T follicular helper cell (primary cell): Measurements from ENCODE around the gene BEX4.

ENCODE experiments used
- DNase-seq: peaks from one replicate; pipeline ENCODE4 v3.0.0-alpha.2; 2020; ENCODE audit warnings: low read depth

The BEX4 gene

GRCh38 chrX:103236296-103236695, 21.4 kb downstream of the BEX4 start:
- no peak for DNase-seq

DNA sequence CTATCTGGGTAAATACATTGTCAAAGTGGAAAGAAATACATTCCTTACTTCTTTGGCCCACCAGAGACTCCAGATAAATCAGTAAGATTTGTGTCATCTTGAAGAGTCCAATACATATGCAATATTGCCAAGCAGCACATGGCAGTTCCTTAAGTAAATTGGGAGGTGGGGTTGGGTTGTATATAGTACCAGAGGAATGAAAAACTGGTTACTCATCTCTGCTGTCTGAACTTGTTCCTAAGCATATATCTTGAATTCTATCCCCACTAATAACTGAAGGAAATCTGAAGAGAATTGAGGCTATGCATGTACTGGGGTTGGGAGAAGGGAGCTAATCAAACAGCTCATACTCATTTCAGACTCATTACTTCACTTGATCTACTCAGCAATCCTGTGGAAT, 25.2 kb downstream of the BEX4 start:
- DNase-seq = no peak

- no peak for DNase-seq
Measured at GRCh38 chrX:103248553-103248952, 33.6 kb downstream of the BEX4 start.

DNA sequence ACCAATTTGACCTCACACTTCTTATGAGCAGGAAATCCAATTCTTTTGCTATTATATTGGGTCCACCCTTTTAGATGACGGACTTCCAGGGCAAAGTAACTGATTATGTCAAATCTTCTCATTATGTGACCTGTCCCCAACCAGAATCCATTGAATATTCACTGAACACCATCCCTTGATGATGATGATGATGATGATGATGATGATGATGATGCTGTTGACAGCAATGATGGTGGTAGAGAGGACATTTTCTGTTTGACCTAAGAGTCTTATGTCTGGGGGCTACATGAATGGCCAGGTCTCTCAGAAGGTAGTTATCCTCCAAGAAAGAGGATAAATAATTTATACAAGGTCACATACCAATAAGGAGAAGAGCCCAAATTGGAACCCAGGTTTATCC, 34.9 kb downstream of the BEX4 start:
- DNase-seq = no peak

GRCh38 chrX:103250977-103251376, 36.1 kb downstream of the BEX4 start:
- no peak for DNase-seq

- DNase-seq = no peak
Measured at GRCh38 chrX:103253608-103254007, 38.7 kb downstream of the BEX4 start.

DNA sequence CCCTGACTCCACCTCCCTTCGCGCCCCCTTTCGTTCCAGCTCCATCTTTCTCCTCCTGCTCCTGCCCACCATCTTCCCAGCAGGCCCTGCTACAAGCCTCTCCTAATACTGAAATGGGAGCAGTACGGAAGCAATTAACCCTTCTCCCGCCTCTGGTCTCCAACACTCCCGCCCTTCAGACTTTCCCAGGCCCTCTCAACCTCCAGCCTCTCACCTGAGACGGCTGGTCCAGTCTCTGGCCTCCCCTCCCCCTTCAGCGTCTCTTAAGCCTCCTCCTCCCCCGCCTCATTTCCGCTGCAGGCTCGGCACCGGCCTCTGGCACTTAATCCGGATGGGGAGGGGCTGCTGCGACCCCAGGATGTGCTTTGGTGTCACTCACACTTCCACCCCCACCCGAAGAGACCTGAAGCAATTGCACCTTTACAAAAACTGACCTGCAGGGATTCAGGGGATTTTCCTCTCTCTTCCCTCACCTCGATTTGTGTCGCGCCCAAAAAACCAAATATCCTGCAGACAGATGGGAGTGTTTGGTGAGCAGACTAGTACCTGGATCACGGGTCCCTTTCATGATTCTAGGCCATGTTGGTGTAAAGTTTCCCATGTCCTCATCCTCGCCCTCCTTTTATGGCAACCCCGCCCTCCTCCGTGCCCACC, 39.4 kb downstream of the BEX4 start:
- no peak for DNase-seq

DNA sequence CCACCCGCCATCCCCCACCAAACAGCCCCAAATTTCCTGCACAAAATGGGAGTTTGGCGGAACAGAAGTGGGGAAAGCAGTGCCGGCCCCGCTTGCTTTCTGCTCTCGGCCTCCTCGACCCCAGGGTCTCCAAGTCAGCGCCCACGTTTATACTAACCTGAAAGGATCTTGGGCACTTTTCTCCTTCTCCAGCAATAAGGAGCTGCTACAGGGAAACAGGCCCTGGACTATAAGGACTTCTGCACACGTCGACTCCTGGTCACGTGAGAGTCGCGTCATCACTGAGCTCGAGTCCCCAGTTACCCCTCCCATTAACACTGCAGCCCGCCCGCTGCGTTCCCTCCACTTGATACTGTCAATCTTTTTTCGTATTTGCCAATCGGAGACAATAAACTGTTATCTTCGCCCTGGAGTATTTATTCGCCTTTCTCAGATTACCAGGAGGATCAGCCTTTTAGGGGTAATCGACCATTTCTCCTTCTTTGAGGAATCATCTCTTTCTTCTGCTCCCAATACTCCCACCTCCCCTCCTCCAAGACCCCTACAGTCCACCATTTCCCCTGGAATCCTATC, 40.1 kb downstream of the BEX4 start, which contains the start of gene TCEAL8:
Gene TCEAL8 (minus strand): TSS at position 235 of the 573 bp plus-strand sequence. CDS start 1,176 bp downstream, outside the sequence.
- DNase-seq = peak; percentile 58

DNA sequence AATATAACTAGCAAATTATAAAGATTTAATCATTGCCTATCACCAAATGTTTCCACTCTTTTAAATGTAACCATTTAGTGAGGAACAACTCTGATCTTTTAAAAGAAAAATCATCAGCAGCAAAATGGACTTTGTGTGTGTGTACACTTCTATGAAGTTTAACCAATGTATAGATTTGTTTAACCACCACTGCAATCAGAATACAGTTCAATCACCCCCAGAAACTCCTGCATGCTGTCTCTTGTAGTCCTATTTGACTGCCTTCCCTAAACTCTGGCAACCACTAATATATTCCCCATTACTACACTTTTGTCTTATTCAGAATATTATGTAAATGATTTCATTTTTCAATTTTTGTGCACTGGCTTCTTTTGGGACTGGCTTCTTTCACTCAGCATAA, 41.7 kb downstream of the BEX4 start:
- DNase-seq = no peak

GRCh38 chrX:103258275-103258674, 43.4 kb downstream of the BEX4 start:
- no peak for DNase-seq
